ENCODE data around the gene ABCC1. TPM values are rescaled to one million over a fixed set of nuclear protein-coding genes. Genes with fewer than 3 reads are reported as not detected.

Gene ABCC1
- total and polyA plus RNA-seq, 2 experiments from 2014 or later: 7.0 to 9.3 TPM

- Histone ChIP-seq H3K79me2 (no peaks in the 10 kb centered on the region), H4K20me1 (ENCODE audit: insufficient read depth, poor library complexity, severe bottlenecking) (no peaks in the 10 kb centered on the region), H3K9me2 (replicated peaks; ENCODE audit: insufficient read depth) (no peaks in the 10 kb centered on the region), H2AFZ (no peak overlapping the region), H3K4me3 (no peak overlapping the region), H3K27ac (no peak overlapping the region), H3K36me3 (replicated peaks; ENCODE audit: insufficient read depth, low read depth) (no peaks in the 10 kb centered on the region), H3K9me3 (ENCODE audit: low read depth) (no peaks in the 10 kb centered on the region), H3K27me3 (no peaks in the 10 kb centered on the region), H3K4me2 (no peak overlapping the region), H3K4me1 (ENCODE audit: insufficient read depth) (no peaks in the 10 kb centered on the region)
- 95% methylated on average over 3 of the region's 3 CpGs for WGBS (ENCODE audit: low lambda C conversion rate, missing lambda C conversion rate)
- DNase-seq (ENCODE audit: low spot score): no peak
- TF ChIP-seq EZH2 (IDR thresholded peaks at IDR 0.05; ENCODE audit: borderline replicate concordance): no peak
- no peak for TF ChIP-seq CTCF (IDR thresholded peaks at IDR 0.05; ENCODE audit: poor library complexity)
- no peak for TF ChIP-seq EZH2phosphoT487 (IDR thresholded peaks at IDR 0.05; ENCODE audit: low read depth, severe bottlenecking, unreplicated experiment)
Observed at GRCh38 chr16:16131204-16131603, 181.8 kb downstream of the ABCC1 start.

- H3K27me3 ChIP-seq: no peaks in the 10 kb centered on the region
- no peak for DNase-seq (ENCODE audit: low spot score)
- no peaks in the 10 kb centered on the region for H3K9me3 ChIP-seq (ENCODE audit: low read depth)
- H3K27ac ChIP-seq: no peak overlapping the region
- H4K20me1 ChIP-seq (ENCODE audit: insufficient read depth, poor library complexity, severe bottlenecking): no peaks in the 10 kb centered on the region
- H3K79me2 ChIP-seq: no peaks in the 10 kb centered on the region
- no peaks in the 10 kb centered on the region for H3K36me3 ChIP-seq (replicated peaks; ENCODE audit: insufficient read depth, low read depth)
- no peaks in the 10 kb centered on the region for H3K4me1 ChIP-seq (ENCODE audit: insufficient read depth)
- no peak overlapping the region for H2AFZ ChIP-seq
- no peak overlapping the region for H3K4me3 ChIP-seq
- TF ChIP-seq EZH2 (IDR thresholded peaks at IDR 0.05; ENCODE audit: borderline replicate concordance) (no peak), CTCF (IDR thresholded peaks at IDR 0.05; ENCODE audit: poor library complexity) (no peak), EZH2phosphoT487 (IDR thresholded peaks at IDR 0.05; ENCODE audit: low read depth, severe bottlenecking, unreplicated experiment) (no peak)
- WGBS (ENCODE audit: low lambda C conversion rate, missing lambda C conversion rate): 94% methylated on average over 15 of the region's 15 CpGs
- H3K9me2 ChIP-seq (replicated peaks; ENCODE audit: insufficient read depth): no peaks in the 10 kb centered on the region
- no peak overlapping the region for H3K4me2 ChIP-seq
Observed at GRCh38 chr16:16131659-16132058, 182.2 kb downstream of the ABCC1 start.

GRCh38 chr16:16133943-16134604 is 184.7 kb downstream of the ABCC1 start:
- H3K36me3 ChIP-seq (replicated peaks; ENCODE audit: insufficient read depth, low read depth): no peaks in the 10 kb centered on the region
- H3K4me2 ChIP-seq: no peak overlapping the region
- WGBS (ENCODE audit: low lambda C conversion rate, missing lambda C conversion rate): 97% methylated on average over 21 of the region's 21 CpGs

More at GRCh38 chr16:16133943-16134604, 184.7 kb downstream of the ABCC1 start:
- no peak overlapping the region for H3K4me3 ChIP-seq
- H3K4me1 ChIP-seq (ENCODE audit: insufficient read depth): no peaks in the 10 kb centered on the region
- no peaks in the 10 kb centered on the region for H3K9me3 ChIP-seq (ENCODE audit: low read depth)
- no peaks in the 10 kb centered on the region for H3K79me2 ChIP-seq
- no peaks in the 10 kb centered on the region for H3K27me3 ChIP-seq
- H2AFZ ChIP-seq: no peak overlapping the region
- H4K20me1 ChIP-seq (ENCODE audit: insufficient read depth, poor library complexity, severe bottlenecking): no peaks in the 10 kb centered on the region
- TF ChIP-seq CTCF (IDR thresholded peaks at IDR 0.05; ENCODE audit: poor library complexity) (no peak), EZH2phosphoT487 (IDR thresholded peaks at IDR 0.05; ENCODE audit: low read depth, severe bottlenecking, unreplicated experiment) (no peak), EZH2 (IDR thresholded peaks at IDR 0.05; ENCODE audit: borderline replicate concordance) (no peak)
- no peak for DNase-seq (ENCODE audit: low spot score)
- no peaks in the 10 kb centered on the region for H3K9me2 ChIP-seq (replicated peaks; ENCODE audit: insufficient read depth)
- no peak overlapping the region for H3K27ac ChIP-seq
